KMS-11 (cell line): ENCODE results near the gene TUFT1.

Source experiments
- H2AFZ ChIP-seq: fragments of 200-600 bp; sonication (generic); 2 replicates; pipeline ENCODE4 v1.6.1; 2016; ENCODE audit warnings: antibody characterized with exemption, mixed run types, low read depth
- H3K27ac ChIP-seq: fragments of 200-600 bp; sonication (generic); 2 replicates; pipeline ENCODE4 v1.6.1; 2016; ENCODE audit warnings: mild to moderate bottlenecking, mixed run types
- H3K27me3 ChIP-seq: fragments of 200-600 bp; sonication (generic); 2 replicates; pipeline ENCODE4 v1.6.1; 2017; ENCODE audit warnings: mild to moderate bottlenecking, low read depth, mixed run types, moderate library complexity; ENCODE audit not compliant: insufficient read depth
- H3K36me3 ChIP-seq: fragments of 200-600 bp; sonication (generic); 2 replicates; pipeline ENCODE4 v1.6.1; 2017; ENCODE audit warnings: mild to moderate bottlenecking, mixed run types; ENCODE audit not compliant: insufficient read depth
- H3K4me1 ChIP-seq: fragments of 200-600 bp; sonication (generic); 2 replicates; pipeline ENCODE4 v1.6.1; 2016; ENCODE audit warnings: mild to moderate bottlenecking, low read depth, mixed run types; ENCODE audit not compliant: poor library complexity, severe bottlenecking
- H3K4me2 ChIP-seq: fragments of 200-600 bp; sonication (generic); 2 replicates; pipeline ENCODE4 v1.7.0; 2016; ENCODE audit warnings: mild to moderate bottlenecking, mixed run types
- H3K4me3 ChIP-seq: fragments of 200-600 bp; sonication (generic); IDR thresholded peaks from 2 replicates; pipeline ENCODE4 v1.6.1; 2017; ENCODE audit warnings: low read depth, low read length, mixed read lengths; ENCODE audit not compliant: insufficient read depth
- H3K79me2 ChIP-seq: fragments of 200-600 bp; sonication (generic); 2 replicates; pipeline ENCODE4 v1.6.1; 2016; ENCODE audit warnings: low read depth, mixed run types; ENCODE audit not compliant: insufficient read depth
- H3K9ac ChIP-seq: fragments of 200-600 bp; sonication (generic); 2 replicates; pipeline ENCODE4 v1.6.1; 2016; ENCODE audit warnings: mild to moderate bottlenecking, mixed run types
- H4K20me1 ChIP-seq: fragments of 200-600 bp; sonication (generic); 2 replicates; pipeline ENCODE4 v1.6.1; 2016; ENCODE audit warnings: mild to moderate bottlenecking, mixed run types; ENCODE audit not compliant: insufficient read depth
- CTCF ChIP-seq: fragments of 200-600 bp; sonication (generic); conservative IDR thresholded peaks from 2 replicates; pipeline ENCODE4 v1.6.1; 2017; ENCODE audit warnings: low read depth, mild to moderate bottlenecking, antibody characterized with exemption, low read length, moderate library complexity, mixed read lengths

The TUFT1 gene

GRCh38 chr1:151494741-151495281, 45.3 kb upstream of the TUFT1 start:
- H3K79me2 ChIP-seq = no peaks in the 10 kb centered on the region

GRCh38 chr1:151495316-151495715, 44.8 kb upstream of the TUFT1 start:
- no peak for TF ChIP-seq CTCF
- Histone ChIP-seq H3K9ac (no peak overlapping the region), H3K4me1 (peaks cover 26% of the 10 kb centered on the region), H3K27me3 (no peaks in the 10 kb centered on the region), H3K27ac (no peak overlapping the region), H3K4me3 (no peak overlapping the region), H2AFZ (no peak overlapping the region), H3K79me2 (no peaks in the 10 kb centered on the region), H3K36me3 (no peaks in the 10 kb centered on the region), H3K4me2 (peak overlapping the region; percentile 12), H4K20me1 (no peaks in the 10 kb centered on the region)

More at GRCh38 chr1:151494741-151495281, 45.3 kb upstream of the TUFT1 start:
- H3K4me3 ChIP-seq = no peak overlapping the region
- no peaks in the 10 kb centered on the region for H3K27me3 ChIP-seq
- no peaks in the 10 kb centered on the region for H3K36me3 ChIP-seq
- no peak for TF ChIP-seq CTCF
- H3K9ac ChIP-seq = no peak overlapping the region
- H3K4me2 ChIP-seq = peak overlapping the region; percentile 12
- no peak overlapping the region for H2AFZ ChIP-seq
- no peak overlapping the region for H3K27ac ChIP-seq
- H3K4me1 ChIP-seq = peaks cover 31% of the 10 kb centered on the region
- no peaks in the 10 kb centered on the region for H4K20me1 ChIP-seq

GRCh38 chr1:151499365-151499764, 40.7 kb upstream of the TUFT1 start:
- Histone ChIP-seq H3K36me3 (no peaks in the 10 kb centered on the region), H3K27ac (no peak overlapping the region), H3K27me3 (no peaks in the 10 kb centered on the region), H2AFZ (no peak overlapping the region), H4K20me1 (no peaks in the 10 kb centered on the region), H3K9ac (no peak overlapping the region), H3K4me3 (no peak overlapping the region), H3K79me2 (no peaks in the 10 kb centered on the region), H3K4me2 (no peak overlapping the region), H3K4me1 (peaks cover 35% of the 10 kb centered on the region)
- no peak for TF ChIP-seq CTCF

GRCh38 chr1:151499930-151500329, 40.2 kb upstream of the TUFT1 start:
- no peak overlapping the region for H3K27ac ChIP-seq
- no peak overlapping the region for H3K4me3 ChIP-seq
- no peak overlapping the region for H3K4me2 ChIP-seq
- no peaks in the 10 kb centered on the region for H3K36me3 ChIP-seq
- no peak for TF ChIP-seq CTCF
- H3K27me3 ChIP-seq = no peaks in the 10 kb centered on the region
- H3K4me1 ChIP-seq = peaks cover 35% of the 10 kb centered on the region
- no peaks in the 10 kb centered on the region for H3K79me2 ChIP-seq
- no peaks in the 10 kb centered on the region for H4K20me1 ChIP-seq
- no peak overlapping the region for H2AFZ ChIP-seq
- H3K9ac ChIP-seq = no peak overlapping the region
